Right lobe of liver (tissue), 6 donors: Measurements from ENCODE around the gene GTF2A1. TPM values are rescaled to one million over a fixed set of nuclear protein-coding genes. Genes with fewer than 3 reads are reported as not detected.
A peak's percentile ranks its signal among the peaks of the same experiment; 100 is the strongest.

ENCODE experiments used
- ATAC-seq, 4 donors: fragments of 200-7000 bp; cut with Tn5 transposase; one replicate each; pipeline ENCODE4 v1.9.1; 2020; ENCODE audit warnings: mild to moderate bottlenecking in 4 of 4, moderate library complexity in 4 of 4
- DNase-seq, 3 donors: peaks; one replicate each; pipeline ENCODE4 v3.0.0-alpha.2; 2020
- H3K27ac ChIP-seq, 3 donors: fragments of 200-600 bp; one replicate each; pipeline ENCODE4 v1.8.0; 2022
- H3K27me3 ChIP-seq, 2 donors: fragments of 200-600 bp; one replicate each; pipeline ENCODE4 v1.8.0; 2022
- H3K36me3 ChIP-seq, 4 donors: fragments of 200-600 bp; sonication (generic) in 1 of 4; one replicate each; pipeline versions ENCODE4 v1.5.1 to v1.8.0; 2017 to 2022; ENCODE audit warnings: control low read depth in 1 of 4
- H3K4me1 ChIP-seq, 4 donors: fragments of 200-600 bp; sonication (generic) in 1 of 4; one replicate each; pipeline versions ENCODE4 v1.5.1 to v1.8.0; 2017 to 2022; ENCODE audit warnings: control low read depth in 1 of 4
- H3K4me3 ChIP-seq, 3 donors: fragments of 200-600 bp; one replicate each; pipeline ENCODE4 v1.8.0; 2022
- H3K9me3 ChIP-seq, 4 donors: fragments of 200-600 bp; sonication (generic) in 1 of 4; one replicate each; pipeline versions ENCODE4 v1.5.1 to v1.8.0; 2017 to 2022; ENCODE audit warnings: control low read depth in 1 of 4
- POLR2A ChIP-seq: fragments of 450-650 bp; IDR thresholded peaks from one replicate; pipeline ENCODE4 v1.6.1; 2017; ENCODE audit warnings: antibody characterized with exemption, mild to moderate bottlenecking
- WGBS: methylation state at CpG from one replicate; pipeline ENCODE4 v1.1.6; 2018; ENCODE audit warnings: low coverage, low lambda C conversion rate; ENCODE audit not compliant: insufficient coverage; ENCODE audit errors: missing lambda C conversion rate; 5-methylcytosine and 5-hydroxymethylcytosine counted together
- intact Hi-C, 2 donors: fragments of 100-400 bp; cut with DNase I; formaldehyde crosslinking; loops; one replicate each; pipeline versions ENCODE4 v1.11.2 to v1.14.1; 2022
- total RNA-seq, 6 experiments: library from RNA; depleted of rRNA in 2 of 6; stranded (reverse); fragments of >200 nt in 2 of 6; fragmentation: NEBNext Ultra II Directional in 3 of 6; extraction: Animal tissue kit (Norgen Biotek cat#: 25700) in 3 of 6; gene quantifications; one replicate each; pipeline versions ENCODE4 v1.1.0 to v1.2.4, GENCODE V29; 2016 to 2023
- TF ChIP-seq, protein P1 (sequence below), 4 donors: fragments of 200-600 bp in 3 of 4; fragments of 450-650 bp in 1 of 4; IDR thresholded peaks; one replicate each; pipeline versions ENCODE4 v1.5.1 to v1.8.0; 2016 to 2022; ENCODE audit warnings: antibody characterized with exemption in 4 of 4, mild to moderate bottlenecking in 2 of 4
- donor health status: DM: no; HTN: yes; CAD: no.
- donor health status: DM: no; HTN: no; CAD: no.
- donor health status: DM: no; HTN: no; CAD: no.
- donor health status: DM: no; HTN: yes; CAD: no.
- donor health status: DM: no; HTN: yes; CAD: no.

GTF2A1 gene
- total RNA-seq, 6 experiments from 2014 or later = 11.0 to 16.8 (median 12.9) TPM

- Histone ChIP-seq H3K4me3 (peak overlapping the region; percentile 60 to 82 (median 66)), H3K4me1 (peaks cover 0 to 12% (median 3%) of the 10 kb centered on the region in 4 donors), H3K27me3 (no peaks in the 10 kb centered on the region), H3K27ac (peak overlapping the region; percentile 91 to 93 (median 92)), H3K9me3 (no peaks in the 10 kb centered on the region), H3K36me3 (no peaks in the 10 kb centered on the region)
- intact Hi-C loops = no loop called here
- ATAC-seq (peak; percentile 96 to 99 (median 96)), DNase-seq (peak; percentile 95 to 97 (median 96))
- TF ChIP-seq, protein P1, sequence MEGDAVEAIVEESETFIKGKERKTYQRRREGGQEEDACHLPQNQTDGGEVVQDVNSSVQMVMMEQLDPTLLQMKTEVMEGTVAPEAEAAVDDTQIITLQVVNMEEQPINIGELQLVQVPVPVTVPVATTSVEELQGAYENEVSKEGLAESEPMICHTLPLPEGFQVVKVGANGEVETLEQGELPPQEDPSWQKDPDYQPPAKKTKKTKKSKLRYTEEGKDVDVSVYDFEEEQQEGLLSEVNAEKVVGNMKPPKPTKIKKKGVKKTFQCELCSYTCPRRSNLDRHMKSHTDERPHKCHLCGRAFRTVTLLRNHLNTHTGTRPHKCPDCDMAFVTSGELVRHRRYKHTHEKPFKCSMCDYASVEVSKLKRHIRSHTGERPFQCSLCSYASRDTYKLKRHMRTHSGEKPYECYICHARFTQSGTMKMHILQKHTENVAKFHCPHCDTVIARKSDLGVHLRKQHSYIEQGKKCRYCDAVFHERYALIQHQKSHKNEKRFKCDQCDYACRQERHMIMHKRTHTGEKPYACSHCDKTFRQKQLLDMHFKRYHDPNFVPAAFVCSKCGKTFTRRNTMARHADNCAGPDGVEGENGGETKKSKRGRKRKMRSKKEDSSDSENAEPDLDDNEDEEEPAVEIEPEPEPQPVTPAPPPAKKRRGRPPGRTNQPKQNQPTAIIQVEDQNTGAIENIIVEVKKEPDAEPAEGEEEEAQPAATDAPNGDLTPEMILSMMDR (IDR thresholded peaks at IDR 0.05) = peak; percentile 86 to 93 (median 88)
- TF ChIP-seq POLR2A = peak; percentile 94
- 1% methylated on average over 14 of the region's 28 CpGs for WGBS
These were observed 50.5 kb downstream of the GTF2A1 start for GRCh38 chr14:81170104-81170828.

DNA sequence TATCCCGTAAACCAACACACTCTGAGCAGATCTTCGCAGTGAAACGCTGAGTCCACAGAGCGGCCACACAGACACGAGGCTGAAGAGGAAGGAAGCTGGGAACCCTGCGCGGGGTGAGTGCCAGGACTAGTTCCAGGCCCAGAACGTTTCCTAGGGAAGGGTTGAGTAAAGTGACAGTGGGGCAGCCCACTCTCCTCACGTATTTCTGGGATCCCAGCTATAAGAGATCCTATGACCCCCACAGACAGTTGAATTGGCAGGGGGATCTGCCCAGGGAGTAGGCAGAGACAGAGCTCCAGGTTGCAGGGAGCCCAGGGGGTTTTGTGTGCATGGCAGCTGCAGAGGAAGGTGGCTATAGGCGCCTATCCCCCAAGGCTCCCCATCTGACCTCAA is 51.1 kb downstream of the GTF2A1 start:
- DNase-seq (peak; percentile 72 to 81 (median 79)), ATAC-seq (peak; percentile 61 to 70 (median 64))
- Histone ChIP-seq H3K4me3 (peak overlapping the region; percentile 60 to 82 (median 66)), H3K9me3 (no peaks in the 10 kb centered on the region), H3K27me3 (no peaks in the 10 kb centered on the region), H3K4me1 (peaks cover 0 to 16% (median 3%) of the 10 kb centered on the region in 4 donors), H3K36me3 (no peaks in the 10 kb centered on the region), H3K27ac (peak overlapping the region; percentile 91 to 93 (median 92))
- TF ChIP-seq POLR2A = no peak
- TF ChIP-seq, protein P1 (IDR thresholded peaks at IDR 0.05) = no peak
- WGBS = 2% methylated on average over 9 of the region's 10 CpGs
- intact Hi-C loops = loop anchor here in 1 of 2 donors (10.0 kb wide), 1 partner anchor 175 kb away; no protein-coding TSS in a partner anchor

- intact Hi-C loops = loop anchor here in 1 of 2 donors (10.0 kb wide), 1 partner anchor 174 kb away; no protein-coding TSS in a partner anchor
- Histone ChIP-seq H3K27ac (peak overlapping the region; percentile 91 to 93 (median 92)), H3K27me3 (no peaks in the 10 kb centered on the region), H3K9me3 (no peaks in the 10 kb centered on the region), H3K4me3 (peak overlapping the region; percentile 60 to 82 (median 66)), H3K4me1 (peaks cover 0 to 20% (median 3%) of the 10 kb centered on the region in 4 donors), H3K36me3 (no peaks in the 10 kb centered on the region)
- DNase-seq = no peak
- no peak for ATAC-seq
- TF ChIP-seq, protein P1 (IDR thresholded peaks at IDR 0.05) = no peak
- TF ChIP-seq POLR2A = no peak
- WGBS = 52% methylated on average over 4 of the region's 4 CpGs
These were observed 51.5 kb downstream of the GTF2A1 start for GRCh38 chr14:81169267-81169666.

DNA sequence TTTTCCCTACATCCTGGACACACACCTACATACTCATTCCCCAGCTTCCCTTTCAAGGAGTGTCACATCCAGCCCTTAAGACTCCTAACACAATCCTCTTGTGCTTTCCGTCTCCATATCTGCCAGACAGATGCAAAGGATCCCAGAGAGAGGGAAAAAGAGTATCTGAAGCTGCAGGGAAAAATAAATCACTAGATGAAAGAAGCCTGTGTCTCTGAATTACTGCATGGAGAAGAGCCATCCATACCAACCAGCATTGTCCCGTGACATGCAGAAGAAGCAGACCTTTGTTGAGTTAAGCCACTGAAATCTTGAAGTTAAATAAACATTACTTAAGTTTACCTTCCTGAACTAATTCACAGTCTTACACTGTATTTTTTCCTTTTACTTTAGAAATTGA is 54.6 kb downstream of the GTF2A1 start:
- Histone ChIP-seq H3K4me3 (no peak overlapping the region), H3K9me3 (no peaks in the 10 kb centered on the region), H3K4me1 (peaks cover 0 to 29% (median 3%) of the 10 kb centered on the region in 4 donors), H3K27ac (no peak overlapping the region), H3K36me3 (no peaks in the 10 kb centered on the region), H3K27me3 (no peaks in the 10 kb centered on the region)
- DNase-seq (no peak), ATAC-seq (no peak)
- intact Hi-C loops = loop anchor here in 1 of 2 donors (10.0 kb wide), 1 partner anchor 171 kb away; no protein-coding TSS in a partner anchor
- WGBS = 89% methylated on average over 2 of the region's 2 CpGs
- no peak for TF ChIP-seq POLR2A
- TF ChIP-seq, protein P1 (IDR thresholded peaks at IDR 0.05) = no peak
